Measurements from ENCODE around the gene RBM27. TPM values are rescaled to one million over a fixed set of nuclear protein-coding genes. Genes with fewer than 3 reads are reported as not detected.
"Not testable (repeated sequence)": the region's sequence is repeated elsewhere in the genome, so short reads cannot be mapped to it uniquely, and the experiment has no call there.

The RBM27 gene, protein sequence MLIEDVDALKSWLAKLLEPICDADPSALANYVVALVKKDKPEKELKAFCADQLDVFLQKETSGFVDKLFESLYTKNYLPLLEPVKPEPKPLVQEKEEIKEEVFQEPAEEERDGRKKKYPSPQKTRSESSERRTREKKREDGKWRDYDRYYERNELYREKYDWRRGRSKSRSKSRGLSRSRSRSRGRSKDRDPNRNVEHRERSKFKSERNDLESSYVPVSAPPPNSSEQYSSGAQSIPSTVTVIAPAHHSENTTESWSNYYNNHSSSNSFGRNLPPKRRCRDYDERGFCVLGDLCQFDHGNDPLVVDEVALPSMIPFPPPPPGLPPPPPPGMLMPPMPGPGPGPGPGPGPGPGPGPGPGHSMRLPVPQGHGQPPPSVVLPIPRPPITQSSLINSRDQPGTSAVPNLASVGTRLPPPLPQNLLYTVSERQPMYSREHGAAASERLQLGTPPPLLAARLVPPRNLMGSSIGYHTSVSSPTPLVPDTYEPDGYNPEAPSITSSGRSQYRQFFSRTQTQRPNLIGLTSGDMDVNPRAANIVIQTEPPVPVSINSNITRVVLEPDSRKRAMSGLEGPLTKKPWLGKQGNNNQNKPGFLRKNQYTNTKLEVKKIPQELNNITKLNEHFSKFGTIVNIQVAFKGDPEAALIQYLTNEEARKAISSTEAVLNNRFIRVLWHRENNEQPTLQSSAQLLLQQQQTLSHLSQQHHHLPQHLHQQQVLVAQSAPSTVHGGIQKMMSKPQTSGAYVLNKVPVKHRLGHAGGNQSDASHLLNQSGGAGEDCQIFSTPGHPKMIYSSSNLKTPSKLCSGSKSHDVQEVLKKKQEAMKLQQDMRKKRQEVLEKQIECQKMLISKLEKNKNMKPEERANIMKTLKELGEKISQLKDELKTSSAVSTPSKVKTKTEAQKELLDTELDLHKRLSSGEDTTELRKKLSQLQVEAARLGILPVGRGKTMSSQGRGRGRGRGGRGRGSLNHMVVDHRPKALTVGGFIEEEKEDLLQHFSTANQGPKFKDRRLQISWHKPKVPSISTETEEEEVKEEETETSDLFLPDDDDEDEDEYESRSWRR
- 10 to 100 TPM; 27.0 to 32.0 (median 28.3) TPM for polyA plus RNA-seq (ENCODE audit: insufficient read length in 3 of 3)
- long read RNA-seq, donor 1: 0 reads
- long read RNA-seq, donor 2: 0 reads
- long read RNA-seq, donor 3: 0 reads
- long read RNA-seq, donor 4, partial matches to known transcripts: 21 of 21 reads
- long read RNA-seq, donor 4, other reads (novel, unspliced or antisense): 0 of 21 reads
- long read RNA-seq, donor 5: 0 reads
- long read RNA-seq, donor 6: 0 reads
- long read RNA-seq, donor 7: 0 reads
- long read RNA-seq, donor 8: 0 reads
- long read RNA-seq, donor 9, full-length matches to known transcripts: 2 of 2 reads
- long read RNA-seq, donor 9, partial matches to known transcripts: 0 of 2 reads
- long read RNA-seq, donor 9, other reads (novel, unspliced or antisense): 0 of 2 reads
- long read RNA-seq, donor 10: 0 reads
- long read RNA-seq, donor 11: 0 reads
- long read RNA-seq, donor 12: 0 reads
- long read RNA-seq, donor 13: 0 reads
- long read RNA-seq, donor 14: 0 reads
- long read RNA-seq, donor 15, partial matches to known transcripts: 13 of 13 reads
- long read RNA-seq, donor 15, other reads (novel, unspliced or antisense): 0 of 13 reads
- long read RNA-seq, donor 16, full-length matches to known transcripts: 3 of 9 reads
- long read RNA-seq, donor 16, partial matches to known transcripts: 6 of 9 reads
- long read RNA-seq, donor 16, other reads (novel, unspliced or antisense): 0 of 9 reads

DNA sequence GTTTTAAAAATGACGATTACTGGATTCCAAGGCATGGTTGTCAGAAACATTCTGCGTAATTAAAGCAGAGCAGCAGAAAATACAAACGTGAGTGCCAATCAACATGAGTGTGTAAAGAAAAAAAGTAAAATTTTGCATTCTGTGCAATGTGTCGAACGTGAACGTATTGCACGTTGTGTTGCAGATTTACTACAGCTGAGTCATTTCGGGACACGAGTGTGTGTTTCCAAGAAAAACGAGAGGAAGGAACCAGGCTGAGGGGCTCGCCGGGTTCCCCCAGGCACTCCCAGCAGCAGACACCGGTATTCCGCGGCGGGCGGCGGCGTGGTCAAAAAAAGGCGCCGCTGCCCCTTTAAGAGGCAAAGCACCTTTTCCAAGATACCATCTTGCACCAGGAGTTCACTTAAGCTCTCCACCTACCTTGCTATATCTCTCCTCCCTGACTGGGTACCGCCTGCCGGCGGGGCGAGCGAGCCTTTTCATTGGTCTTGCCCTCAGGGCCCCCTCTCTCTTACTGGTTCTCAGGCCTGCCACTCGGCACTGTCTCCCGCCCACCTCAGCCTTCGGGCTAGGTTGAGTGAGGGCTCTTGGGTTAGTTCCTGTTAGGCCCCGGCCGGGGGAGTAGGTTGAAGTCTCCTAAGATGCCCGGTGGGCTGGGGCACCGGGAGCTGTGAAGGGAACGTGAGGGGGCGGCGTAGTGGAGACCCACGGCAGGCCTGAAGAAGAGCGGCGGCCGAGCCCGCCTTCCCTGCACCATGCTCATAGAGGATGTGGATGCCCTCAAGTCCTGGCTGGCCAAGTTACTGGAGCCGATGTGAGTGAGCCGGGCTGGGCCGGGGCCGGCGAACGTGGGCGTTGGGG, at the start of gene RBM27:
RBM27 (plus strand) TSS at position 595 of the 861 bp plus-strand sequence; CDS start at position 756, 161 bp downstream.
- peak; percentile 94 to 97 (median 96) for DNase-seq (ENCODE audit: extremely low read depth in 1 of 11, low read depth in 9 of 11, low spot score in 4 of 11)

DNA sequence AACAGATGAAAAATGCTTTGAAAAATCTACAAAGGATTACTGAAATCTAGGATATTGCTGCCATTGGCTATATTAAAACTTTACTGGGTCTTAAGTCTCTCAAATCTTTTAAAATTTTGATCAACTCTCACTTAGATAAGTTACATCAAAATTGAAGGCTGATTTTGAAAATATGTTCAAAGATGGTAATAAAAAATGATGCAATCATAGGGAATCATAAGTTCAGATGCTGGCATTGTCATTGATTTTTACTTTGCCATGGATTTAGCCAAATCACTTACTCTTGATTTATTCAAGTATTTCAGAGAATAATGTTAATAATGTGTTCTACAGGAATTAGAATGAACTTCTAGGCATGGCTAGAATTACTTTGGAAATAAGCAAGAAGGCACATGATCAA, 45.1 kb upstream of the RBM27 start:
- DNase-seq (ENCODE audit: extremely low read depth in 1 of 11, low read depth in 9 of 11, low spot score in 4 of 11): no peak

DNA sequence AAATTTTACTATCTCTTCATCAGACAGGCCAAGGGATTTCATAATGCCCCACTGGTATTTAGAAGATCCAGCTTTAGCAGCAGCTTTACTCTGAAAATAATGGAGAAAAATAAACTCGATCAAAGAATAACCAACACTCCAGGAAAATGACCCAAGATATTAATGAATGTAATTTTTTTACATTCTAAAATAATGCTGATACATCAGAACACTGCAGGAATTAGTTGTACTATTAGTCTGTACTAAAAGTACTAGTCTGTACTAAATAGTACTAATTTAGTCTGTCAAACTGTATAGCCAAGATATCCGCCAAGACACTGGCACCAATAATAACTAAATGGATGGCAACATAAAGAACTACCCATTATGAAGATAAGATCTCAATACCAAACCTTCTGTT, 39.0 kb upstream of the RBM27 start:
- DNase-seq (ENCODE audit: extremely low read depth in 1 of 11, low read depth in 9 of 11, low spot score in 4 of 11): no peak

DNA sequence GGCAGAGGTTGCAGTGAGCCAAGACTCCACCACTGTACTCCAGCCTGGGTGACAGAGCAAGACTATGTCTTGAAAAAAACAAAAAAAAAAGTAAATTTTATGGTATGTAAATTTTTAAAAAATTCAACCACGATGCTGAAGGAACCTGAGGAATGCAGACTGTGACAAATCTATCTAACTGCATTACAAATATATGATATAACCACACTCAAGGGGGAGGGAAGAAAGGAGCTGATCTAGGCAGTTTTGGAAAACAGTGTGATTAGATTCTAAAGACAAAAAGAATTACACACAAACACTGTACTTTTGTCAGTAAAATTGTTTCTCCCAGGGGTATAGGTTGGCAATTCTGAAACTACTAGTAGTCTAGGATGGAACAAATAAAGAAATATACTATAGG, 37.9 kb upstream of the RBM27 start:
- no peak for DNase-seq (ENCODE audit: extremely low read depth in 1 of 11, low read depth in 9 of 11, low spot score in 4 of 11)

DNA sequence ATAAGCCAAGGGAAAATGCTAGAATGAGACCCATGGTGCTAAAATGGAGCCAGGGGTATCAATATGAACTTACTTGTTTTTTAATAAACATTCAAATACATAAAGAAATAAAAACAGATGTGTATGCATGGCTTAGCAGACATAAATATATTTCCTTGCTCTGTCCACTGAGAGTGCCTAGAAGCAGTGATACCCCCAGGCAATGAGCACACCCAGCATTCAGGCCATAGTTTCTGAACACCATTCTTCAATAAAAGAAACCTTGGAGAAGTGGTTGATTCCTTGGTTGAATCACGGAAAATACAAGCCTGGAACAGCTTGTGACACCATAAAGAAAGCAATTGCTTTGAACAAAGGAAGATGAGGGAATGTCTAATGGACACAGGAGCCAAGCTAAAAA, 37.5 kb upstream of the RBM27 start:
- no peak for DNase-seq (ENCODE audit: extremely low read depth in 1 of 11, low read depth in 9 of 11, low spot score in 4 of 11)

- DNase-seq (ENCODE audit: extremely low read depth in 1 of 11, low read depth in 9 of 11, low spot score in 4 of 11): no peak
Measured at GRCh38 chr5:146169076-146169475, 34.3 kb upstream of the RBM27 start.

DNA sequence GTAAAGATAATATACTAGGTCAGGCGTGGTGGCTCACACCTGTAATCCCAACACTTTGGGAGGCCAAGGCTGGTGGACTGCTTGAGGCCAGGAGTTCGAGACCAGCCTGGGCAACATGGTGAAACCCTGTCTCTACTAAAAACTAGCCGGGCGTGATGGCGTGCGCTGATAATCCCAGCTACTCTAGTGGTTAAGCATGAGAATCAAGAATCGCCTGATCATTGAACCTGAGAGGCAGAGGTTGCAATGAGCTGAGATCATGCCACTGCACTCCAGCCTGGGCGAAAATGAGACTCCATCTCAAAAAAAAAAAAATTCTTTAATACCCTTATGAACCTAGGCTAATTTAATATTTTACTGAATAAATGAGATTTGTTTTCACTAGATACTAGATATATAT, 30.4 kb upstream of the RBM27 start:
- not testable (repeated sequence) for DNase-seq (ENCODE audit: extremely low read depth in 1 of 11, low read depth in 9 of 11, low spot score in 4 of 11)

DNA sequence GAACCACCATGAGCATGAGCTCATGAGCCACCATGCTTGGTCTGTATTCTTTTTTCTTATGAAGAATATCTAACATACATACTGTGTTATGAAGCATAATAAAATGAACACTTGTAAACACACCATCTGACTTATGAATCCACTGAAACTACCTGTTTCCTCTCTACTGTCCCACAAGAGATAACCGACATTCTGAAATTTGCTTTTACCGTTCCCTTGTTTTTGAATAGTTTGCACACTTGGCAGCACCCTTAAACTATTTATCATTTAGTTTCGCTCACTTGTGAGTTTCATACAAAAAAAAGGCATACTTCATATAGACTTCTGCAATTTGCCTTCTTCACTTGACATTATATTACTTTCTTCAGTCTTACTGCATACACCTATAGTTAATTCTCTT, 29.8 kb upstream of the RBM27 start:
- DNase-seq (ENCODE audit: extremely low read depth in 1 of 11, low read depth in 9 of 11, low spot score in 4 of 11): no peak

DNA sequence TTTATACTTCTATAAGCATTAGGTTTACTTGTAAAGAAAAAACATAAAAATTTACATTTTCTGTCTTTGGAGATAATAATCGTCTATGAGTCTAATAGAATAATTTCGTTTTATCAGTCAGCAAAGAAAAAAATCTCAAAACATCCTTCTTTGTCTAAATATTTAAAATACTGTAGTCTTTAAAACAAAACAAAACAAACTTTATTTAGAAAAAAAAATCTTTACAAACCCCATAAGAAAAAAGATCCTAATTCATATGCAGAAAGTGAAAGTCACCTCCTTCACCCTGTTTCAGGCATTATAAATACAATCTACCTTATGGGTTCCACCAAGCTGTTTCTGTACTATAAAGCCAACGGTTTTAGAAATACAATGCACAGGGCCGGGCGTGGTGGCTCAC, 26.6 kb upstream of the RBM27 start:
- no peak for DNase-seq (ENCODE audit: extremely low read depth in 1 of 11, low read depth in 9 of 11, low spot score in 4 of 11)

- no peak for DNase-seq (ENCODE audit: extremely low read depth in 1 of 11, low read depth in 9 of 11, low spot score in 4 of 11)
Measured at GRCh38 chr5:146179696-146180095, 23.7 kb upstream of the RBM27 start.

- not testable (repeated sequence) for DNase-seq (ENCODE audit: extremely low read depth in 1 of 11, low read depth in 9 of 11, low spot score in 4 of 11)
Measured at GRCh38 chr5:146183403-146183802, 20.0 kb upstream of the RBM27 start.

GRCh38 chr5:146185161-146185560, 18.2 kb upstream of the RBM27 start:
- no peak for DNase-seq (ENCODE audit: extremely low read depth in 1 of 11, low read depth in 9 of 11, low spot score in 4 of 11)

DNA sequence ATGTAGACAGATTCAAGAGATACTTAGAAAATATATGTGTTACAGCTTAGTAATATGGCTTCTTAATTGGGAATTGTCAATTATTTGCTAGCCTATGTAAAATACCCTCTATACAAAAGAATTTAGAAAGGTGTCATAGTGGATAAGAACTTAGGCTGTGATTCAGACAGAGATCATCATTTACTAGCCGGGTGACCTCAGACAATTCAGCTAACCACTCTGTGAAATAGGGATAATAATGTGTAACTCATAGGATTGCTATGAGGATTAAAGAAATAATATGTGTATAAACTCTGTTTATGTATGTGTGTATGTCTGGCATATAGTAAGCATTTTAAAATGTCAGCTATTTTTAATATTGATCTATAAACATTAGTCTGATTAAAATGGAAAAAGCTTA, 15.0 kb upstream of the RBM27 start:
- no peak for DNase-seq (ENCODE audit: extremely low read depth in 1 of 11, low read depth in 9 of 11, low spot score in 4 of 11)

DNA sequence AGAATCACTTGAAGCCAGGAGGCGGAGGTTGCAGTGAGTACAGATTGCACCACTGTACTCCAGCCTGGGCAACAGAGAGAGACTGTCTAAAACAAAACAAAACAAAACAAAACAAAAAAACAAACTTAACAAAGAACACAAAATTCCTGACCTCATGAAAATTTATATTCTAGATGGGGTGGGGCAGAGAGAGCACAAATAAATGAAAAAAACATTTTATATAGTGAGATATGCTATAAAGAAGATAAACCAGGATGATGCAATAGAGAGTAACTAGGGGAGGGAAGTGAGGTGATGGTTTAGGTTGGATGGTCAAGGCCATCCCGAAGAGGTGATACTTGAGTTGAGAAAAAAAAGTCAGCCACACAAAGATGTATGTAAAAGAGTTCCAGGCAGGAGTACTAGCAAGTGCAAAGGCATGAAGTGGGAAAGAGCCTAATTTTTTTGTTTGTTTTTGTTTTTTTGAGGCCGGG, 10.8 kb upstream of the RBM27 start:
- no peak for DNase-seq (ENCODE audit: extremely low read depth in 1 of 11, low read depth in 9 of 11, low spot score in 4 of 11)

DNA sequence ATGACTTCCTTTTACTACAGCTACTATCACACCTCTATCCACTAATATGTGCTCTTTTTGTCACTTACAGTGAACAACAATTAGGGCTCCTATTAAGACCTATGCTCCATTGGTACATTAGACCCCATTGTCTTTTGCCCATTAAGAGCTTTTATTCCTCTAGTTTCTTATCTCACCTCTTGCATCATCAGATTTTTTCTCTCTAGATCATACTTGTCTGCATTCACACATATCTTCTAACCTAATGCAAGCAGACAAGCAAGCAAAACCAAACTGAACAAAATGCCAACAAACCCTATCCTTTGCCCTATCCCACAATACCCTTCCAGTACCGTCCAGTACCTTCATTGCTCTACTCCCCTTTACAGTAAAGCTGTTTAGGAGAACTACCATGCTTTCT, 10.1 kb upstream of the RBM27 start:
- DNase-seq (ENCODE audit: extremely low read depth in 1 of 11, low read depth in 9 of 11, low spot score in 4 of 11): no peak

DNA sequence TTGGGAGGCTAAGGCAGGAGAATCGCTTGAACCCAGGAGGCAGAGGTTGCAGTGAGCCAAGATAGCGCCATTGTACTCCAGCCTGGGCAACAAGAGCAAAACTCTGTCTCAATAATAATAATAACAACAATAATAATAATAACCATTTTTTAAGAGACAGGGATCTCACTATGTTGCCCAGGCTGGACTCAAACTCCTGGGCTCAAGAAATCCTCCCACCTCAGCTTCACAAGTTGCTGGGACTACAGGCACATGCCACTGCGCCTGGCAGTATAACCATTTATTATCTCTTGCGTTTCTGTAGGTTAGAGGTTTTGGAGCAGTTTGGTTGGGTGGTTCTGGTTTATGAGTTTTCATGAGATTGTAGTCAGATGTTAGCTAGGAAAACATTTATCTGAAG, 8.4 kb upstream of the RBM27 start:
- DNase-seq (ENCODE audit: extremely low read depth in 1 of 11, low read depth in 9 of 11, low spot score in 4 of 11): not testable (repeated sequence)

DNA sequence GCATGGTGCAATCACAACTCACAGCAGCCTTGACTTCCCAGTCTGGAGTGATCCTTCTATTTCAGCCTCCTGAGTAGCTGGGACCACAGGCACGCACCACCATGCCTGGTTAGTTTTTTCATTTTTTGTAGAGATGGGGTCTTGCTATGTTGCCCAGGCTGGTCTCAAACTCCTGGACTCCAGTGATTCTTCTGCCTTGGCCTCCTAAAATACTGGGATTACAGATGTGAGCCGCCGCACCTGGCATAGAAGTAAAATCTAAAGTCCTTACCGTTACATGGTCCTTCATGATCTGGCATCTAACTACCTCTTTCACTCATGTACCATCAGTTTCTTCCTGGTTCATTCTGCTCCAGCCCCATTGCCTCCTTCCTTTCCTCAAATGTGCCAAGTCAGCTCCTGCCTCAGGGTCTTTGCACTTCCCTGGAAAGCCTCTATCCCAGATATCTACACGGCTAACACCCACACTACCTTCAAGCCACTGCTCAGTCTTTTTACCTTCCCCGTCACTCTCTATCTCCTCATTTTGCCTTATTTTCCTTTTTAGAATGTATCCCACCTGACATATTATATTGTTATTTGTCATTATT, 6.9 kb upstream of the RBM27 start:
- no peak for DNase-seq (ENCODE audit: extremely low read depth in 1 of 11, low read depth in 9 of 11, low spot score in 4 of 11)
